Esophagus squamous epithelium (tissue), 5 donors: ENCODE measurements around the gene EXOC1L. TPM values are rescaled to one million over a fixed set of nuclear protein-coding genes. Genes with fewer than 3 reads are reported as not detected.

Source experiments
- DNase-seq: peaks from one replicate; lab custom pipeline; 2025; lab: John Stamatoyannopoulos, UW
- H3K27ac ChIP-seq, 4 donors: fragments of 200-600 bp; sonication (generic); one replicate each; pipeline ENCODE4 v1.5.1; 2016 to 2019; ENCODE audit warnings: mild to moderate bottlenecking in 1 of 4
- H3K27me3 ChIP-seq, 4 donors: fragments of 200-600 bp; sonication (generic); 1 replicate in 3 of 4; 2 replicates in 1 of 4; pipeline versions ENCODE4 v1.5.1 to v1.6.0; 2017 to 2021; ENCODE audit warnings: antibody characterized with exemption in 1 of 4
- H3K36me3 ChIP-seq, 3 donors: fragments of 200-600 bp; sonication (generic); one replicate each; pipeline ENCODE4 v1.5.1; 2016 to 2019
- H3K4me1 ChIP-seq, 3 donors: fragments of 200-600 bp; sonication (generic); one replicate each; pipeline ENCODE4 v1.5.1; 2017 to 2019
- H3K4me3 ChIP-seq, 4 donors: fragments of 200-600 bp; sonication (generic); 1 replicate in 3 of 4; 2 replicates in 1 of 4; pipeline ENCODE4 v1.5.1; 2016 to 2019; ENCODE audit warnings: mild to moderate bottlenecking in 2 of 4, moderate library complexity in 1 of 4
- H3K9me3 ChIP-seq, 3 donors: fragments of 200-600 bp; sonication (generic); one replicate each; pipeline ENCODE4 v1.5.1; 2016 to 2019
- CTCF ChIP-seq, 6 experiments: fragments of 450-650 bp in 4 of 6; fragments of 200-600 bp in 2 of 6; sonication (generic) in 2 of 6; IDR thresholded peaks; one replicate each; pipeline ENCODE4 v1.5.1; 2016 to 2019; ENCODE audit warnings: antibody characterized with exemption in 6 of 6, mild to moderate bottlenecking in 4 of 6, moderate library complexity in 4 of 6
- POLR2A ChIP-seq, 4 donors: fragments of 450-650 bp; IDR thresholded peaks; one replicate each; pipeline ENCODE4 v1.6.1; 2017; ENCODE audit warnings: antibody characterized with exemption in 4 of 4, mild to moderate bottlenecking in 4 of 4, moderate library complexity in 3 of 4
- whole genome bisulfite sequencing, 2 donors: methylation state at CpG; one replicate each; pipeline ENCODE4 v1.1.5; 2018; 5-methylcytosine and 5-hydroxymethylcytosine counted together
- intact Hi-C: fragments of 100-400 bp; cut with DNase I; formaldehyde crosslinking; loops from one replicate; pipeline ENCODE4 v1.15.0; 2022
- total RNA-seq, 4 donors: library from RNA; depleted of rRNA; stranded (reverse); fragments of >200 nt; gene quantifications; one replicate each; pipeline ENCODE4 v1.1.0, GENCODE V29; 2016
- donor health status: DM: yes; HTN: yes; CAD: no.

The EXOC1L gene
- total RNA-seq, 4 donors from 2014 or later: not detected

GRCh38 chr4:55853484-55854046, 34.0 kb downstream of the EXOC1L start, which contains the start of gene EXOC1:
Gene EXOC1, plus strand, starts transcription at chr4:55853648. Its CDS starts 4,676 bp downstream, at chr4:55858324.
- Histone ChIP-seq H3K27me3 (no peaks in the 10 kb centered on the region), H3K27ac (peak within 1 kb of the TSS; percentile 92 to 97 (median 94)), H3K9me3 (no peaks in the 10 kb centered on the region), H3K36me3 (peaks cover 0 to 5% (median 0%) of the 10 kb centered on the region in 3 donors), H3K4me3 (peak within 1 kb of the TSS; percentile 82 to 98 (median 90)), H3K4me1 (peaks cover 14 to 50% (median 19%) of the 10 kb centered on the region in 3 donors)
- 0% methylated on average over 19 to 37 of the region's 50 CpGs for WGBS, 2 donors
- DNase-seq: peak; percentile 94
- intact Hi-C loops: no loop called here
- TF ChIP-seq POLR2A (IDR thresholded peaks at IDR 0.05) (peak in 3 of 4 donors; percentile 67 to 79 (median 72)), CTCF (IDR thresholded peaks at IDR 0.05) (no peak)

GRCh38 chr4:55854129-55854528, 34.5 kb downstream of the EXOC1L start:
- Histone ChIP-seq H3K9me3 (no peaks in the 10 kb centered on the region), H3K36me3 (peaks cover 0 to 10% (median 0%) of the 10 kb centered on the region in 3 donors), H3K27me3 (no peaks in the 10 kb centered on the region), H3K4me3 (peak overlapping the region; percentile 82 to 98 (median 90)), H3K4me1 (peaks cover 14 to 50% (median 19%) of the 10 kb centered on the region in 3 donors), H3K27ac (peak overlapping the region; percentile 92 to 97 (median 94))
- intact Hi-C loops: no loop called here
- WGBS, 2 donors: 12 to 23% methylated on average over 6 to 7 of the region's 7 CpGs
- no peak for DNase-seq
- TF ChIP-seq CTCF (IDR thresholded peaks at IDR 0.05) (no peak), POLR2A (IDR thresholded peaks at IDR 0.05) (no peak)

- no peaks in the 10 kb centered on the region for H3K27me3 ChIP-seq
- H3K27ac ChIP-seq: no peak overlapping the region
- TF ChIP-seq CTCF (IDR thresholded peaks at IDR 0.05) (peak in 1 of 6 experiments; percentile 4), POLR2A (IDR thresholded peaks at IDR 0.05) (no peak)
- intact Hi-C loops: no loop called here
- H3K4me3 ChIP-seq: no peak overlapping the region
- peaks cover 13 to 28% (median 14%) of the 10 kb centered on the region in 3 donors for H3K4me1 ChIP-seq
- DNase-seq: no peak
- H3K36me3 ChIP-seq: peaks cover 0 to 45% (median 0%) of the 10 kb centered on the region in 3 donors
- H3K9me3 ChIP-seq: no peaks in the 10 kb centered on the region
- WGBS, 2 donors: 75 to 93% methylated on average over 1 of the region's 1 CpG
Measured at GRCh38 chr4:55857586-55857985, 38.0 kb downstream of the EXOC1L start.

GRCh38 chr4:55859711-55860110, 40.1 kb downstream of the EXOC1L start:
- TF ChIP-seq CTCF (IDR thresholded peaks at IDR 0.05): no peak
- no peak for TF ChIP-seq POLR2A (IDR thresholded peaks at IDR 0.05)
- no peak overlapping the region for H3K4me3 ChIP-seq
- H3K9me3 ChIP-seq: no peaks in the 10 kb centered on the region
- peaks cover 3 to 19% (median 5%) of the 10 kb centered on the region in 3 donors for H3K4me1 ChIP-seq
- intact Hi-C loops: no loop called here
- H3K27ac ChIP-seq: no peak overlapping the region
- 55 to 70% methylated on average over 2 of the region's 2 CpGs for WGBS, 2 donors
- peaks cover 0 to 65% (median 0%) of the 10 kb centered on the region in 3 donors for H3K36me3 ChIP-seq
- no peaks in the 10 kb centered on the region for H3K27me3 ChIP-seq
- no peak for DNase-seq

- Histone ChIP-seq H3K4me1 (peaks cover 11 to 33% (median 13%) of the 10 kb centered on the region in 3 donors), H3K27ac (peak overlapping the region; percentile 65 to 87 (median 80)), H3K4me3 (no peak overlapping the region), H3K36me3 (peaks cover 0 to 73% (median 0%) of the 10 kb centered on the region in 3 donors), H3K27me3 (no peaks in the 10 kb centered on the region), H3K9me3 (no peaks in the 10 kb centered on the region)
- 85 to 96% methylated on average over 1 of the region's 1 CpG for WGBS, 2 donors
- intact Hi-C loops: no loop called here
- no peak for TF ChIP-seq POLR2A (IDR thresholded peaks at IDR 0.05)
- DNase-seq: no peak
Measured at GRCh38 chr4:55864577-55865223, 45.1 kb downstream of the EXOC1L start.
